ENCODE data around the gene TMEM120A. TPM values are rescaled to one million over a fixed set of nuclear protein-coding genes. Genes with fewer than 3 reads are reported as not detected.
A peak's percentile ranks its signal among the peaks of the same experiment; 100 is the strongest.

TMEM120A gene
- total and polyA plus RNA-seq, 2 experiments from 2014 or later, result 24.6 to 56.9 TPM

DNA sequence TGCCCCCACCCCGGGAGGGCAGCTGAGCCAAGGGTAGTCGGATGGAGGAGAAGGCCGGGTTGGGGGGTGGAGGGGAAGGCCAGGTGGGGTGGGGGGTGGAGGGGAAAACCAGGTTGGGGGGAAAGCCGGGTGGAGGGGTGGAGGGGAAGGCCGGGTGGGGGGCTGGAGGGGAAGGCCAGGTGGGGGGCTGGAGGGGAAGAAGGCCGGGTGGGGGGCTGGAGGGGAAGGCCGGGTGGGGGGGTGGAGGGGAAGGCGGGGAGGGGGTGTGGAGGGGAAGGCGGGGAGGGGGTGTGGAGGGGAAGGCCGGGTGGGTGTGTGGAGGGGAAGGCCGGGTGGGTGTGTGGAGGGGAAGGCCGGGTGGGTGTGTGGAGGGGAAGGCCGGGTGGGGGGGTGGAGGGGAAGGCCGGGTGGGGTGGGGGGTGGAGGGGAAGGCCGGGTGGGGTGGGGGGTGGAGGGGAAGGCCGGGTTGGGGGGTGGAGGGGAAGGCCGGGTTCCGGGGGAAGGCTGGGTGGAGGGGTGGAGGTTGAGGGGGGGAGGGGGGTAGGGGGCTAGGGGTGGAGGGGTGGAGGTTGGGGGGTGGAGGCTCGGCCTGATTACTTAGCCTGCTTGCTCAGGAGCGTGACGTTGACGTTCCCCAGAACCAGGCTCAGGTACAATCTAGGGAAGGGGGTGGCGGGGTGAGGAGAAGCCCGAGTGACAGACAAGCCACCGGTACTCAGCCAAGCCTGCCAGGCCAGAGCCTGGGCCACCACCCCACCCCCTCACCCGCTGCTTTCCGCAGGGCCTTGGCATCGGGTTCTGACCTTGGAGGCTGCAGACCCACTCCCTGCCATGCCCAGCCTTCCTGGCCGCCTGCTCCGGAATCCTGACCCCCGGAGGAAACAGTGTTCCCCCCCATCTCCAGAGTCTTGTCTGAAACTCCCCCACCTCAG, 5.6 kb downstream of the TMEM120A start:
- Histone ChIP-seq H3K9me3 (ENCODE audit: low read depth) (no peaks in the 10 kb centered on the region), H3K27ac (peak overlapping the region; percentile 81), H3K4me1 (ENCODE audit: low read depth) (peaks cover 25% of the 10 kb centered on the region), H3K4me3 (no peak overlapping the region), H3K27me3 (no peaks in the 10 kb centered on the region), H3K36me3 (no peaks in the 10 kb centered on the region)
- DNase-seq (ENCODE audit: low read depth in 1 of 2, low spot score in 1 of 2), result peak in 1 of 2 donors; percentile 83
- TF ChIP-seq CTCF (IDR thresholded peaks at IDR 0.05; ENCODE audit: low read depth, low read length), result no peak

- Histone ChIP-seq H3K4me1 (ENCODE audit: low read depth) (peaks cover 18% of the 10 kb centered on the region), H3K36me3 (no peaks in the 10 kb centered on the region), H3K27ac (peak overlapping the region; percentile 50), H3K9me3 (ENCODE audit: low read depth) (no peaks in the 10 kb centered on the region), H3K27me3 (no peaks in the 10 kb centered on the region), H3K4me3 (no peak overlapping the region)
- TF ChIP-seq CTCF (IDR thresholded peaks at IDR 0.05; ENCODE audit: low read depth, low read length), result no peak
- DNase-seq (ENCODE audit: low read depth in 1 of 2, low spot score in 1 of 2), result no peak
These were observed 6.4 kb downstream of the TMEM120A start for GRCh38 chr7:75987805-75988567.

DNA sequence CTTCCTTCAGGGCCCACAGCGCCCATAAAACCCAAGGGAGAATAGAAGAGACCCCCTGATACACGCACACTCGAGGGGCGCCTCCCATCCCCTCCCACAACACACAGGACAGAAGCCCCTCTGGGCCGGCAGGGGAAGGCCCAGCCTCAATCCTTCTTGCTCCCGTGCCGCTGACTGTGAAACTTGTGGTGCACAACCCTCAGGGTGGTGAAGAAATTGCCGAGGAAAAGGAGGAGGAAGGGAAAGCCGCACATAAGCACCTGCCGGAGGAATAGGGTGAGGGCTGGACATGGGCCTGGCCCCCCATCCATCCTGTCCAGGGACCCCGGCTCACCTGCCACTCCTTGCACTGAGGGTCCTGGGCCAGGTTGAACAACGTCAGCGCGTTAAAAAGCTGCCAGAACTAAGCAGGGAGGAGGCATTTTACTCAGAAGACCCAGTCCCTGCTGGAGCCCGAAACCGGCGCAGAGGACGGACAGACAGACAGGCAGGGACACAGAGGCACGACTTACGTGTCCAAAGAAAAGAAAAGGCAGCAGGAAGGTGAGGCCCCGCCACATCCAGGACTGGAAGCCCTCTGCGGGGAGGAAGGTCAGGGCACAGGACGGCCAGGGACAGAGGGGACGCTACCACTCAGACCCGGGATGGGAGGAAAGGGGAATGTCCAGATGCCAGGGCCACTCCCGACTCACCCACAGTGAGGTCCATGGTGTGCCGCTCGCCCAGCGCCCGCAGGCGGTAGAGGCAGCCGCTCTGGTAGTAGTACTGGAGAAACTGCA, 7.2 kb downstream of the TMEM120A start:
- H3K4me1 ChIP-seq (ENCODE audit: low read depth), result peaks cover 18% of the 10 kb centered on the region
- peak overlapping the region; percentile 50 for H3K27ac ChIP-seq
- no peaks in the 10 kb centered on the region for H3K9me3 ChIP-seq (ENCODE audit: low read depth)
- H3K4me3 ChIP-seq, result no peak overlapping the region
- TF ChIP-seq CTCF (IDR thresholded peaks at IDR 0.05; ENCODE audit: low read depth, low read length), result no peak
- DNase-seq (ENCODE audit: low read depth in 1 of 2, low spot score in 1 of 2), result no peak
- no peaks in the 10 kb centered on the region for H3K27me3 ChIP-seq
- no peaks in the 10 kb centered on the region for H3K36me3 ChIP-seq

GRCh38 chr7:75986147-75986781, 8.1 kb downstream of the TMEM120A start:
- H3K4me3 ChIP-seq, result no peak overlapping the region
- H3K9me3 ChIP-seq (ENCODE audit: low read depth), result no peaks in the 10 kb centered on the region
- peaks cover 16% of the 10 kb centered on the region for H3K4me1 ChIP-seq (ENCODE audit: low read depth)
- H3K27me3 ChIP-seq, result no peaks in the 10 kb centered on the region
- no peak for DNase-seq (ENCODE audit: low read depth in 1 of 2, low spot score in 1 of 2)
- H3K27ac ChIP-seq, result no peak overlapping the region
- no peaks in the 10 kb centered on the region for H3K36me3 ChIP-seq
- TF ChIP-seq CTCF (IDR thresholded peaks at IDR 0.05; ENCODE audit: low read depth, low read length), result no peak

All from cardiac muscle cell (in vitro differentiated cells and primary cell).